ENCODE measurements around the gene TIAM2.

TIAM2 gene

GRCh38 chr6:155040901-155041650 is 46.0 kb downstream of the TIAM2 start:
- Histone ChIP-seq H3K27me3 (replicated peaks; ENCODE audit: control insufficient read depth, insufficient read depth, low read length) (no peaks in the 10 kb centered on the region), H3K36me3 (ENCODE audit: control insufficient read depth, insufficient read depth, low read length) (no peaks in the 10 kb centered on the region), H3K4me3 (replicated peaks; ENCODE audit: low read depth, low read length) (no peak overlapping the region)
- TF ChIP-seq CTCF (IDR thresholded peaks at IDR 0.05; ENCODE audit: insufficient read depth, low read length, poor library complexity, severe bottlenecking): no peak
- DNase-seq (ENCODE audit: extremely low read depth, insufficient read length): no peak

- no peak overlapping the region for H3K4me3 ChIP-seq (replicated peaks; ENCODE audit: low read depth, low read length)
- no peak for DNase-seq (ENCODE audit: extremely low read depth, insufficient read length)
- H3K27me3 ChIP-seq (replicated peaks; ENCODE audit: control insufficient read depth, insufficient read depth, low read length): no peaks in the 10 kb centered on the region; the same call in 1 of the 2 replicates
- TF ChIP-seq CTCF (IDR thresholded peaks at IDR 0.05; ENCODE audit: insufficient read depth, low read length, poor library complexity, severe bottlenecking): no peak
- H3K36me3 ChIP-seq (ENCODE audit: control insufficient read depth, insufficient read depth, low read length): no peaks in the 10 kb centered on the region
Observed at GRCh38 chr6:155041741-155042279, 46.7 kb downstream of the TIAM2 start.

- Histone ChIP-seq H3K36me3 (ENCODE audit: control insufficient read depth, insufficient read depth, low read length) (no peaks in the 10 kb centered on the region), H3K4me3 (replicated peaks; ENCODE audit: low read depth, low read length) (no peak overlapping the region), H3K27me3 (replicated peaks; ENCODE audit: control insufficient read depth, insufficient read depth, low read length) (no peaks in the 10 kb centered on the region; the same call in 1 of the 2 replicates)
- no peak for TF ChIP-seq CTCF (IDR thresholded peaks at IDR 0.05; ENCODE audit: insufficient read depth, low read length, poor library complexity, severe bottlenecking)
- no peak for DNase-seq (ENCODE audit: extremely low read depth, insufficient read length)
Observed at GRCh38 chr6:155042983-155043382, 47.9 kb downstream of the TIAM2 start.

GRCh38 chr6:155045561-155046404 is 50.7 kb downstream of the TIAM2 start:
- H3K4me3 ChIP-seq (replicated peaks; ENCODE audit: low read depth, low read length): no peak overlapping the region
- H3K27me3 ChIP-seq (replicated peaks; ENCODE audit: control insufficient read depth, insufficient read depth, low read length): no peaks in the 10 kb centered on the region; the same call in 1 of the 2 replicates
- no peak for TF ChIP-seq CTCF (IDR thresholded peaks at IDR 0.05; ENCODE audit: insufficient read depth, low read length, poor library complexity, severe bottlenecking)
- H3K36me3 ChIP-seq (ENCODE audit: control insufficient read depth, insufficient read depth, low read length): no peaks in the 10 kb centered on the region
- DNase-seq (ENCODE audit: extremely low read depth, insufficient read length): no peak

GRCh38 chr6:155047523-155047922 is 52.4 kb downstream of the TIAM2 start:
- no peak overlapping the region for H3K4me3 ChIP-seq (replicated peaks; ENCODE audit: low read depth, low read length)
- TF ChIP-seq CTCF (IDR thresholded peaks at IDR 0.05; ENCODE audit: insufficient read depth, low read length, poor library complexity, severe bottlenecking): no peak

More at GRCh38 chr6:155047523-155047922, 52.4 kb downstream of the TIAM2 start:
- Histone ChIP-seq H3K27me3 (replicated peaks; ENCODE audit: control insufficient read depth, insufficient read depth, low read length) (no peaks in the 10 kb centered on the region; the same call in 1 of the 2 replicates), H3K36me3 (ENCODE audit: control insufficient read depth, insufficient read depth, low read length) (no peaks in the 10 kb centered on the region)
- DNase-seq (ENCODE audit: extremely low read depth, insufficient read length): no peak

All from GM06990 (cell line).